Smooth muscle cell (in vitro differentiated cells): ENCODE data around the gene NT5DC4. TPM values are rescaled to one million over a fixed set of nuclear protein-coding genes. Genes with fewer than 3 reads are reported as not detected.

ENCODE experiments used
- DNase-seq: peaks from one replicate; lab custom pipeline; 2025; ENCODE audit not compliant: unreplicated experiment; lab: John Stamatoyannopoulos, UW
- H2AFZ ChIP-seq: fragments of 200-600 bp; sonication (generic); 2 replicates; pipeline ENCODE4 v1.6.0; 2016; ENCODE audit warnings: antibody characterized with exemption, low read depth, mild to moderate bottlenecking
- H3F3A ChIP-seq: fragments of 200-600 bp; sonication (generic); 2 replicates; pipeline ENCODE4 v1.6.0; 2017; ENCODE audit warnings: antibody characterized with exemption, low read depth
- H3K27ac ChIP-seq: fragments of 200-600 bp; sonication (generic); 2 replicates; pipeline ENCODE4 v1.5.1; 2016; ENCODE audit warnings: low read depth, mild to moderate bottlenecking
- H3K27me3 ChIP-seq: fragments of 200-600 bp; sonication (generic); 2 replicates; pipeline ENCODE4 v1.6.1; 2016; ENCODE audit warnings: low read depth, mild to moderate bottlenecking
- H3K36me3 ChIP-seq: fragments of 200-600 bp; sonication (generic); 2 replicates; pipeline ENCODE4 v1.5.1; 2016; ENCODE audit warnings: low read depth
- H3K4me1 ChIP-seq: fragments of 200-600 bp; sonication (generic); 2 replicates; pipeline ENCODE4 v1.5.1; 2016; ENCODE audit warnings: low read depth
- H3K4me2 ChIP-seq: fragments of 200-600 bp; sonication (generic); 2 replicates; pipeline ENCODE4 v1.6.0; 2016; ENCODE audit warnings: mild to moderate bottlenecking
- H3K4me3 ChIP-seq: fragments of 200-600 bp; sonication (generic); 2 replicates; pipeline ENCODE4 v1.5.1; 2016; ENCODE audit warnings: mild to moderate bottlenecking
- H3K79me2 ChIP-seq: fragments of 200-600 bp; sonication (generic); 2 replicates; pipeline ENCODE4 v1.6.0; 2016; ENCODE audit warnings: low read depth, mild to moderate bottlenecking
- H3K9ac ChIP-seq: fragments of 200-600 bp; sonication (generic); 2 replicates; pipeline ENCODE4 v1.6.0; 2016; ENCODE audit warnings: low read depth
- H3K9me3 ChIP-seq: fragments of 200-600 bp; sonication (generic); replicated peaks from 2 replicates; pipeline ENCODE4 v1.5.1; 2016; ENCODE audit warnings: low read depth
- H4K20me1 ChIP-seq: fragments of 200-600 bp; sonication (generic); 2 replicates; pipeline ENCODE4 v1.6.0; 2016; ENCODE audit warnings: low read depth
- CTCF ChIP-seq: fragments of 200-600 bp; sonication (generic); IDR thresholded peaks from 2 replicates; pipeline ENCODE4 v1.5.1; 2017; ENCODE audit warnings: borderline replicate concordance, mild to moderate bottlenecking, antibody characterized with exemption; ENCODE audit not compliant: insufficient read depth, poor library complexity, severe bottlenecking
- WGBS: methylation state at CpG from one replicate; pipeline ENCODE4 v1.1.7; 2016; ENCODE audit warnings: low lambda C conversion rate; 5-methylcytosine and 5-hydroxymethylcytosine counted together
- polyA plus RNA-seq: library from polyadenylated mRNA; unstranded; fragments of >200 nt; fragmentation: Nextera tagmentation; extraction: Ambion mirVana; gene quantifications from 2 replicates; pipeline ENCODE4 v1.2.1, GENCODE V29; 2016
- total RNA-seq: library from RNA; depleted of rRNA; stranded (reverse); fragments of >200 nt; gene quantifications from 2 replicates; pipeline ENCODE4 v1.2.3, GENCODE V29; 2014

Gene NT5DC4
- total and polyA plus RNA-seq, 2 experiments from 2014 or later = not detected

- TF ChIP-seq CTCF = no peak
- Histone ChIP-seq H3K36me3 (no peaks in the 10 kb centered on the region), H3K9me3 (no peaks in the 10 kb centered on the region), H3F3A (no peaks in the 10 kb centered on the region), H3K4me2 (no peak overlapping the region), H3K4me1 (no peaks in the 10 kb centered on the region), H3K27ac (no peak overlapping the region), H3K79me2 (no peaks in the 10 kb centered on the region), H4K20me1 (no peaks in the 10 kb centered on the region), H2AFZ (no peak overlapping the region), H3K4me3 (no peak overlapping the region), H3K27me3 (no peaks in the 10 kb centered on the region), H3K9ac (no peak overlapping the region)
- no peak for DNase-seq
- WGBS = 92% methylated on average over 15 of the region's 15 CpGs
Observed at GRCh38 chr2:112686348-112687217, 34.2 kb upstream of the NT5DC4 start.

GRCh38 chr2:112687522-112687921 lies 33.3 kb upstream of the NT5DC4 start:
- TF ChIP-seq CTCF = no peak
- H3K4me1 ChIP-seq = no peaks in the 10 kb centered on the region
- no peaks in the 10 kb centered on the region for H4K20me1 ChIP-seq
- 92% methylated on average over 6 of the region's 6 CpGs for WGBS
- no peak overlapping the region for H2AFZ ChIP-seq
- no peak overlapping the region for H3K4me2 ChIP-seq
- H3K9me3 ChIP-seq = no peaks in the 10 kb centered on the region
- H3K79me2 ChIP-seq = no peaks in the 10 kb centered on the region
- no peak overlapping the region for H3K4me3 ChIP-seq
- H3K9ac ChIP-seq = no peak overlapping the region
- no peaks in the 10 kb centered on the region for H3K36me3 ChIP-seq
- no peak overlapping the region for H3K27ac ChIP-seq
- DNase-seq = no peak
- H3F3A ChIP-seq = peaks cover 5% of the 10 kb centered on the region
- H3K27me3 ChIP-seq = no peaks in the 10 kb centered on the region

GRCh38 chr2:112688086-112688880 lies 32.5 kb upstream of the NT5DC4 start:
- H3K4me2 ChIP-seq = no peak overlapping the region
- no peaks in the 10 kb centered on the region for H3K27me3 ChIP-seq
- no peaks in the 10 kb centered on the region for H3K4me1 ChIP-seq
- H3K27ac ChIP-seq = no peak overlapping the region
- no peak for DNase-seq
- H3K4me3 ChIP-seq = no peak overlapping the region
- no peaks in the 10 kb centered on the region for H3K9me3 ChIP-seq
- WGBS = 86% methylated on average over 14 of the region's 14 CpGs
- TF ChIP-seq CTCF = no peak
- no peak overlapping the region for H2AFZ ChIP-seq
- no peaks in the 10 kb centered on the region for H4K20me1 ChIP-seq
- no peaks in the 10 kb centered on the region for H3K36me3 ChIP-seq
- peaks cover 5% of the 10 kb centered on the region for H3F3A ChIP-seq
- H3K9ac ChIP-seq = no peak overlapping the region
- H3K79me2 ChIP-seq = no peaks in the 10 kb centered on the region
